LHCN-M2 (cell line): ENCODE results near the gene PDS5B. TPM values are rescaled to one million over a fixed set of nuclear protein-coding genes. Genes with fewer than 3 reads are reported as not detected.
A peak's percentile ranks its signal among the peaks of the same experiment; 100 is the strongest.
"Not testable (repeated sequence)": the region's sequence is repeated elsewhere in the genome, so short reads cannot be mapped to it uniquely, and the experiment has no call there.

Experiments
- DNase-seq: peaks from one replicate; pipeline ENCODE4 v3.0.0-alpha.2; 2012; ENCODE audit warnings: low read depth
- polyA plus RNA-seq: library from polyadenylated mRNA; unstranded; fragments of >200 nt; gene quantifications from one replicate; pipeline ENCODE4 v1.2.1, GENCODE V29; 2012; ENCODE audit warnings: missing spikeins
- total RNA-seq: library from RNA; depleted of rRNA; stranded (reverse); fragments of >200 nt; gene quantifications from 2 replicates; pipeline ENCODE4 v1.2.3, GENCODE V29; 2014; rRNA removed

The PDS5B gene
- total RNA-seq, result 14.1 and 19.9 TPM in 2 replicates
- polyA plus RNA-seq, result 6.9 TPM

GRCh38 chr13:32586080-32586900 is at the start of gene PDS5B:
PDS5B (plus strand) TSS chr13:32586452; CDS start chr13:32648773, 62,321 bp downstream.
- peak; percentile 92 for DNase-seq

- peak; percentile 34 for DNase-seq
Measured at GRCh38 chr13:32537580-32538142, 48.6 kb upstream of the PDS5B start.

- DNase-seq, result no peak
Measured at GRCh38 chr13:32538143-32538620, 48.1 kb upstream of the PDS5B start.

- peak; percentile 99 for DNase-seq
Measured at GRCh38 chr13:32538621-32539246, 47.5 kb upstream of the PDS5B start, which contains the start of gene N4BP2L2. N4BP2L2 (minus strand) TSS chr13:32538795; CDS start chr13:32537027, 1,768 bp downstream.

GRCh38 chr13:32542221-32542620 is 44.0 kb upstream of the PDS5B start:
- no peak for DNase-seq

- DNase-seq, result no peak
Measured at GRCh38 chr13:32545083-32545482, 41.2 kb upstream of the PDS5B start.

DNA sequence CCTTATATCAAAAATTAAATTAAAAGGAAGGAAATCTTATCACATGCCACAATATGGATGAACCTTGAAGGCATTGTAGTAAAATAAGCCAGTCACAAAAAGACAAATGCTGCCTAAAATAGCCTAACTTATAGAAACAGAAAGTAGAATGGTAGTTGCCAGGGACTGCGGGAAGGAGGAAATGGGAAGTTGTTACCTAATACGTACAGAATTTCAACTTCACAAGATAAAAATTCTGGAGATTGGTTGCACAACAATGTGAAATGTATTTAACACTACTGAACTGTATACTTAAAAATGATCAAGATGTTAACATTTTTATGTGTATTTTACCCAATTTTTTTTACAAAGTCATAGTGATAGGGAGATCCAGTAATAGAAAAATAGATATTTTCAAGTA is 37.4 kb upstream of the PDS5B start:
- no peak for DNase-seq

- DNase-seq, result no peak
Measured at GRCh38 chr13:32549788-32550187, 36.5 kb upstream of the PDS5B start.

- no peak for DNase-seq
Measured at GRCh38 chr13:32553720-32554119, 32.5 kb upstream of the PDS5B start.

GRCh38 chr13:32555613-32556012 is 30.6 kb upstream of the PDS5B start:
- no peak for DNase-seq

- DNase-seq, result not testable (repeated sequence)
Measured at GRCh38 chr13:32560842-32561241, 25.4 kb upstream of the PDS5B start.

DNA sequence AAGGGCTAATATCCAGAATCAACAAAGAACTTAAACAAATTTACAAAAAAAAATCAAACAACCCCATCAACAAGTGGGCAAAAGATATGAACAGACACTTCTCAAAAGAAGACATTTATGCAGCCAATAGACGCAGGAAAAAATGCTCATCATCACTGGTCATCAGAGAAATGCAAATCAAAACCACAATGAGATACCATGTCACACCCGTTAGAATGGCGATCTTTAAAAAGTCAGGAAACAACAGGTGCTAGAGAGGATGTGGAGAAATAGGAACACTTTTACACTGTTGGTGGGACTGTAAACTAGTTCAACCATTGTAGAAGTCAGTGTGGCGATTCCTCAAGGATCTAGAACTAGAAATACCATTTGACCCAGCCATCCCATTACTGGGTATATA is 10.6 kb upstream of the PDS5B start:
- not testable (repeated sequence) for DNase-seq

GRCh38 chr13:32577032-32577431 is 9.2 kb upstream of the PDS5B start:
- no peak for DNase-seq

DNA sequence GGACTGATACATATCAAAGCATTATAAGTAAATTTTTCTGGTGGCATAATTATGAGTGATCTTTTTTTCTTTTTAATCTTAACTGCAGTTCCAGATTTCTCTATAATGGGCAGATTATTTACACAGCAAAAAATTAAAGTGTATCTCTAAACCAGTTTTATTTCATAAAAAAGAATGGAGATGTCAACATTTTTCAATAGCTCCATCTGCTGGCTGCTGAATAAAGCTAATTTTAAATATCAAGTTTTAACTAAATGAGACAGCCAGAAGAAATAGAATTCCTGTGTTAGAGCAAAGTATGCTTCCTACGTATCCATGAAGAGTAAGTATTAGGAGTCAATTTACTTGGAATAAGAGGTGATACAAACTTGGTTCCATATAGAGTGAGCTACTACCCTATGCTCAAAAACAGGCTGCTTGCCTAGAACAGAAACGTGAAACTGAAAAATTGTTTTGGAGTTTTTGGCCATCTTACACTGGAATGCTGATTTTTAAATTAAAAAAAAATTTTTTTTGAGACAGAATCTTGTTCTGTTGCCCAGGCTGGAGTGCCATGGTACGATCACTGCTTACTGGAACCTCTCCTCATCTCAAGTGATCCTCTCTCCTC is 5.0 kb upstream of the PDS5B start:
- peak; percentile 36 for DNase-seq

GRCh38 chr13:32582281-32582680 is 4.0 kb upstream of the PDS5B start:
- no peak for DNase-seq

- no peak for DNase-seq
Measured at GRCh38 chr13:32582991-32583390, 3.3 kb upstream of the PDS5B start.

DNA sequence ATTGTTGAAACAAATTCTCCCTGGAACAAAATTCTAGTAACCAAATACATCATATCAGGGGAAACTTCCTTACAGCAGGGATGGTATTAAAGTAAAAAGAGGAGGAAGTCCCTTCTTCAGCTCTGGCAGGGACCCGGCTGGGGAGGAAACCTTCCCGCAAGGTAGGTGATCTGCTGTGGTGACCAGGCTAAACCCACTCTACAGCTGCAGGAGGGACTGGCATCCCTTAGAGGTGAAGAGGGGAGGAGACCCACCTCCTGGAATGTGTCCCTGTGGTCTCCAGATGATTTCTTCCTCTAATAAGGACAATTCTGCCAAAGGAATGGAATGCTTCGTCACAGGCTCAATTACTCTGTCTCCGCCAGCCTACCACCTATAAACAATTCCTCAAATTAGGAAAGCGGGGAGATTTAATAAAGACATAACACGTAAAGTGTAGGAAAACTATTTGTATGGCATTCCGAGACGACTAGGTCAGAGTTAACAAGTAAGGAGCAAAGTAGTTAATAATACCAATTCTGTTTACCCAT is 637 bp upstream of the PDS5B start:
- no peak for DNase-seq

GRCh38 chr13:32587011-32587810 is 959 bp downstream of the PDS5B start:
- peak; percentile 53 for DNase-seq

DNA sequence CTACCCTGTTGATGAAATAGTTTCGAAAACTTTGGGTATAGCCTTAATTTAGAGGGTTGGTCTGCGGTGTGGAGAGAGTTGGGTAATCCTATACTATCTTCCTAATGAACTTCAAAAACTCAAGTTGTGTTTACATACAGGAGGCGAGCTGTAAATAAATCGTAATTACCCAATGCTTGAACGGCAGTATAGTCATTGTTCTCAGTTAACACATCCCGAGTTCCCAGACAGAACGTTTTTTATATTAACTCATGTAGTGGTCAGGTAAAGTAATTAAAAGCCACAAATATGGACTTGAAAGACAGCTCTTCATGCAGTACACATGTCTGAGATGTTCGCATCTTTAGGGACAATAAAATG is 1.5 kb downstream of the PDS5B start:
- DNase-seq, result peak; percentile 19

GRCh38 chr13:32588736-32589135 is 2.5 kb downstream of the PDS5B start:
- no peak for DNase-seq

- no peak for DNase-seq
Measured at GRCh38 chr13:32589471-32589870, 3.2 kb downstream of the PDS5B start.
